Measurements from ENCODE around the gene PCMT1.

The PCMT1 gene

DNA sequence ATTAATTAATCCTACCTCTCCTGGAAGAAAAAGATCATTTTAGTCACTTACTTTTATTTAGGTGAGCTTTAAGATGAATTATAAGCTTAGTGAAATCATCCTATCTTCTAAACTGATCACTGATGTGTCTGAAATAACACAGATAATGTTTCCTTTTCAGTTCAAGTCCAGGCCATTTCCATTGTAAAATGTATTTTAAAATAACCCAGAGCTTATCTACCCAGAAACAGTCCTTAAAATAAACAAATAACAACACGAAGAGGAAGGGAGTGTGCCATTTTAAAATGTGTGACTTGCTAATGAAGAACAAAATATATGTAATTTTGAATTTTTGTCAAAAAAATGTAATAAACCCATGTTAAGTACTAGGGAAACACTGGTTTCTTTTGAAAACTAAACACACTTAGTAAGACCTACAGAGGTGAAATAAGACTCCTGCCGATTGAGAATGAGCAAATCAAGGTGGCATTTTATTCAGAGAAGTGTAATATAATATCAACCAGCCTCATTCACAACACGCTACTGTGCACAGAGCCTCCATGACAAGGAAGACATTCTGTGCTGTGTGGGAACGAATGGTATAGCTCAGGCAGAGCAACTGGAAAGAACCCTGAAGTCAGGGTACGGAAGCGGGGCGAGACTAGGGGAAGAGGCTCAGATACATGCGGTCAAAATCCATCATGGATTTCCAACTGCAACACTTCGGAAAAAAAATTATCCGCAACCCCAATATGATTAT is 106.9 kb downstream of the PCMT1 start:
- DNase-seq, result no peak

GRCh38 chr6:149857541-149857940 is 108.0 kb downstream of the PCMT1 start:
- no peak for DNase-seq

DNA sequence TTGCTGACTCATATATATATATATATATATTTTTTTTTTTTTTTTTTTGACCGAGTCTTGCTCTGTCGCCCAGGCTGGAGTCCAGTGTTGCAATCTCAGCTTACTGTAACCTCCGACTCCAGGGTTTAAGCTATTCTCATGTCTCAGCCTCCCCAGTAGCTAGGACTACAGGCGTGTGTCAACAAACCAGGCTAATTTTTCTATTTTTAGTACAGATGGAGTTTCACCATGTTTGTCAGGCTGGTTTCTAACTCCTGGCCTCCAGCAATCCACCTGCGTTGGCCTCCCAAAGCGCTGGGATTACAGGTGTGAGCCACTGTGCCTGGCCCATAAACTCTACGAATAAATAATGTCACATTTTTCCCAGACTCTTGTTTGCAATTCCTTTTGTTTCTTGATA is 109.8 kb downstream of the PCMT1 start:
- no peak for DNase-seq

DNA sequence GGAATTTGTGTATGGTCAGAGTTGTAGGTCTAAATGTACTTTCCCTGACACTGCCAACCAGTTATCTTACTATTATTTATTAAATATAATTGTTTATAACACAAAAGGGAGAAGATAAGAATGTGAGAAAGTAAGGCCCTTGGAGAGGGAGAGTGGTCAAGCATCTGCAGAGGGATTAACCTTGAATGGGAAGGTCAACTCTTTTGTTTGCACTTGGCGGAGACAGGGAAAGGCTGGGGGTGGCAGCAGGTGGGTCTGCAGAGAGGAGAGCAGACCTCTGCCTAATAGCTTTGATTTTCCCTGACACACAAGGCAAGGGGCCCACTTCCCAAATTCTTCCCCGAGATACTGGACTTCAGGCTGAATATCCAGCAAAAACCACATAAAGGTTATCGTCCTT is 110.4 kb downstream of the PCMT1 start:
- DNase-seq, result no peak

GRCh38 chr6:149860513-149860833 is 110.9 kb downstream of the PCMT1 start:
- DNase-seq, result no peak
